NCI-H510A treated with DMSO at 0.1 percent for 48 hours (cell line): Measurements from ENCODE around the gene TANC1.

Source experiments
- DNase-seq: peaks from one replicate; lab custom pipeline; 2025; lab: John Stamatoyannopoulos, UW

The TANC1 gene

GRCh38 chr2:158962074-158962473, 6.4 kb upstream of the TANC1 start:
- no peak for DNase-seq

DNA sequence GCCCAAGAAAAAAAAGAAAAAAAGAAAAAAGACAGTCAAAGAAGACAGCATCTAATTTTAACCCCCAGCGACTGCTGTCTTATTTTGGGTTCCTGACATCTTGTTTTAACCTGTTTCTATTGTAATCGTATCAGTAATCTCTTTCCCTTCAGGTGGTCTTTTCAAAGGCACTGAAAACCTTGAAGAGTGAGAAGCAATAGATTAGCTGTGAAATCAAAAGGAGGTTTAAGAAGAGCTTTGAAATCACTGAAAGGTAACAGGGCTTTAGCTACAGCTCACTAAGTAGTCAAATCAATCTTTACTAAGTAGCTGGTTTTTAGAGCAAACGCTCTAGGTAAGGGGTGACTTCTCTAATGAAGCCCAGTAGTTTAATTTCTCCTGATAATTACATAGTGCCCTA, 5.4 kb upstream of the TANC1 start:
- DNase-seq = no peak

- no peak for DNase-seq
These were observed 3.3 kb upstream of the TANC1 start for GRCh38 chr2:158965107-158965506.

DNA sequence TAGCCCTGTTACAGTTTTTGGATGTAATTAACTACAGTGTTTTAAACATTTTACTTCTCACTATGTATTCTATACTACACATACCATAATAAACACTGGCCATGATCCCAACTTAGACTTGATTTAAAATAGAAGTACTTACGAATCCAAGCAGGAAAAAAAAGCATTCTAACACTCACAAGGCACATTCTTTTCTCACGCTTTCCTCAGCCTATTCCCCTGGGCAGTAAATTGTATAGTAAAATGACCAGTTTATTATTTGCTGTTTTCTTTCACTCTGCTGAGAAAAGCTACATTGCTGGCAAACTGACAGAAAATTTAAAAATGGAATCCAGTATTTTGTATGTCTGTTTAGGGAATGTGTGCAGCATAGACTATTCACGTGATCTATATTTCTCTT, 2.8 kb upstream of the TANC1 start:
- DNase-seq = no peak

GRCh38 chr2:158966312-158966711, 2.1 kb upstream of the TANC1 start:
- no peak for DNase-seq

DNA sequence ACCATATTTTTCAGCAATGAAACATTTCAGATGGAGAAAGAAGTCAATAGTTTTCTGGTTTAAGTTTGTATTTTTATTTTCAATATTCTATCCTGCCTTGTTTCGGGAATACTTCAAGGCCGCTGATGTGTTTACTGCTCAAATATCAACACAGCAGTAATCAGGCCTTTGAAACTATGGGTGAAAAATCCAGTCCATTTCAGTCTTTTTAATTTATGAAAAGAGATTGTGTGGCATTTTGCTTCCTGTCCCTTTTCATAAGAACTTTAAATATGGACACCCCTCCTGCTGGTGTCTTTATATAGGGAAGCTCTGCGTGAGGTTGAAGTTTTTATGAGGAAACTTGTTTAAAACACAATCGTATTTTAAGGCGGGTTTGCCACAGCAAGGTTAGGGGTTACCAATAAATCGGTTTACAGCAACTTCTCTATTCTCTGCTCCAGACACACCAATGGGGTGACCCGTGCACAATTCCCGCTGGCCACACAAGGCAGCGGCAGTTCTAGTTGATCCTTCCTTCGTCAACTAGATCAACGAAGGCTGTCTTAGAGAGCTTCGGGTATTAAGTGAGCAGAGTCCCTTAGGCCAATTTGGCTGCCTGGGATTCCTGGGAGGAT, 1.2 kb upstream of the TANC1 start:
- no peak for DNase-seq

DNA sequence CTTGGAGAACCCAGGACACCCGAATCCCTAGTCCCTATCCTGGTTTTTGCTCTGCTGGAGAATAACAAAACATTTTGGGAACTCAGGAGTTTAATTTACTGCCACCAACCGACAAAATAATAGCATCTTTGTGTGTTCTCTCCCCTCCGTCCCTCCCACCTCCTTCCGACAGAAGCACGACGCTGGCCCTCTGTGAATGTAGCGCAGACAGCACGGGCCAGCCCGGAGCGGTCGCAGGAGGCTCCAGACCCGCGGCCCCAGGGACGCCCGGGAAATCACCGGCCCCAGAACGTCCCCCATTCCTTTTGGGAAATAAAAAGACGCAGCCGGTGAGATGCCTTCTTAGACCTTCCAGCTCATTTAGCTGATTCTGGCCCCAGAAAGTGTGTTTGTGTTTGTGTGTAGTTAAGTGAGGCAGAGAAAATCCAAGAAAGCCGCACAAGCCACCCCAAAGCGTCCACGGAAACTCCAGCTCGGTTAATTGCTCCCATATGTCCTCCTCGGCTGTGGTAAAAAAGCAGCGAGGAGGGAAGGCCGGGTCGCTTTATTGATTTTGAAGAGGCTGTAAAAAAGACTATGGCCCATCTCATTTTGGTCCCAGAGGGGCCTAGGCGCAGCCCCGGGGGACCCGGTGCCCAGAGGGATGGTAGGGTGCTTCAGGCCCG, 577 bp upstream of the TANC1 start:
- DNase-seq = peak; percentile 30

DNA sequence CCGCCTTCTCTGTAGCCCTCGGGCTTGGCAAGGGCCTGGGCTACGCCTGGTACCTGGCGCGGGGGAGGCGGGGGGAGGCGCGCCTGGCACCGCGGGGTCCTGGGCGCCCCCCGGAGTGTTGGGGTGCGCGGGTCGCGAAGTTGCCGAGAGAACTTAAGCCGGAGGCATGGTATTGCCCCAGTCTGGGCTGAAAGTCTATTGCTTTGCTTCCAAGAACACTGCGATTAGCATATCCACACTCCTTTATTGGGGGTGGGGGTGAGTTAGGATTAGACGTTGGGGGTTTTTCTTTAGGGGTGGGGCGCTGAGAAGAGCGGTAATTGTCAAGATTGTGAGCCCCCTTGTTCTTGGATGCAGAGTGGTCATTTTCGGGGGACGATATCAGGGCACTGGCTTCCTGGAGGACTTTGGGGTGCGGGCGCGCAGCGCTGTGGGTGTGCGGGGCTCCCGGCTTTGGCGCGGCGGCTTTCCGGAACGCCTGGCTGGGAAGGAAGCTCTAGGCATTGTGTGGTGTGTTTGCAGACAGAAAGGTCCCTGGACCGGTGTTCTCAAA, 798 bp downstream of the TANC1 start:
- no peak for DNase-seq

- peak; percentile 24 for DNase-seq
These were observed 1.3 kb downstream of the TANC1 start for GRCh38 chr2:158969715-158970240.

DNA sequence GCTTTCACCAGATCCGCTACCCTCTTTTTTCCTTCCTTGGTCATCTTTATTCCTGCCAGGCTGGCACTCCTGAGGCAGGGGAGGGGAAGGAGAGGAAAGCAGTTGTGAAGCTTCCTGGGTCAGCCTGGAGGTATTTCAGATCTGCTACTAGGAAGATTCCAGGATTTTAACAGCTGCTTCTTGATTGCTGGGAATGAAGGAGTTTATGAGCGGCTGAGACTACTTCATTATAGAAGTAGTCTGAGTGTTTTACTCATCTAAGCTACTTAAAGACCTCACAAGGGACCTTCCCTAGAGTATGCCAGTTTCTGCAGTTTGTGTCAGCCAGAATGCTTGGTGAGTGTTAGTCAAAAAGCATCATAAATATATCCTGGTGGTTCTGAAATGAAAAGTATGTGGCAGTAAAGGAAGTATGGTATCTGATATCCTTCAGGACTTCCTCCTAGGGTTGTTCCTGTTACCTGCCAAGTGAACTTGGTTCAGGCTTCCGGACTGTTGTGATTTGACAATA, 1.9 kb downstream of the TANC1 start:
- no peak for DNase-seq

- DNase-seq = peak; percentile 83
These were observed 4.9 kb downstream of the TANC1 start for GRCh38 chr2:158973116-158973956.

- DNase-seq = no peak
These were observed 7.0 kb downstream of the TANC1 start for GRCh38 chr2:158975271-158975921.

- no peak for DNase-seq
These were observed 11.3 kb downstream of the TANC1 start for GRCh38 chr2:158979772-158980171.

GRCh38 chr2:158984604-158985135, 16.2 kb downstream of the TANC1 start:
- DNase-seq = peak; percentile 12

GRCh38 chr2:158988501-158988900, 20.1 kb downstream of the TANC1 start:
- DNase-seq = peak; percentile 5

DNA sequence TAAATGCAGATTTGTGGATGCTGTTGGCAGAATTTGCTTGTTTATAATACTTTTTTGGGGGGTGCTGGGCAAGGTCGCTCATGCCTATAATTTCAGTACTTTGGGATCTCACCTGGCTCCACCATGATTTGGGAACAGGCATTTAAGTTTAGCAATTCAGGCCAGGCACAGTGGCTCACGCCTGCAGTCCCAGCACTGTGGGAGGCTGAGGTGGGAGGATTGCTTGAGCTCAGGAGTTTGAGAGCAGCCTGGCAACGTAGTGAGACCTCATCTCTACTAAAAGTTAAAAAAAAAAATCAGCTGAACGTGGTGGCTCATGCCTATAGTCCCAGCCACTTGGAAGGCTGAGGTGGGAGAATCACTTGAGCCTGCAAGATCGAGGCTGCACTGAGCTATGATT, 20.7 kb downstream of the TANC1 start:
- DNase-seq = no peak

GRCh38 chr2:158990397-158991214, 22.2 kb downstream of the TANC1 start:
- DNase-seq = no peak

GRCh38 chr2:158993030-158993429, 24.6 kb downstream of the TANC1 start:
- DNase-seq = no peak

DNA sequence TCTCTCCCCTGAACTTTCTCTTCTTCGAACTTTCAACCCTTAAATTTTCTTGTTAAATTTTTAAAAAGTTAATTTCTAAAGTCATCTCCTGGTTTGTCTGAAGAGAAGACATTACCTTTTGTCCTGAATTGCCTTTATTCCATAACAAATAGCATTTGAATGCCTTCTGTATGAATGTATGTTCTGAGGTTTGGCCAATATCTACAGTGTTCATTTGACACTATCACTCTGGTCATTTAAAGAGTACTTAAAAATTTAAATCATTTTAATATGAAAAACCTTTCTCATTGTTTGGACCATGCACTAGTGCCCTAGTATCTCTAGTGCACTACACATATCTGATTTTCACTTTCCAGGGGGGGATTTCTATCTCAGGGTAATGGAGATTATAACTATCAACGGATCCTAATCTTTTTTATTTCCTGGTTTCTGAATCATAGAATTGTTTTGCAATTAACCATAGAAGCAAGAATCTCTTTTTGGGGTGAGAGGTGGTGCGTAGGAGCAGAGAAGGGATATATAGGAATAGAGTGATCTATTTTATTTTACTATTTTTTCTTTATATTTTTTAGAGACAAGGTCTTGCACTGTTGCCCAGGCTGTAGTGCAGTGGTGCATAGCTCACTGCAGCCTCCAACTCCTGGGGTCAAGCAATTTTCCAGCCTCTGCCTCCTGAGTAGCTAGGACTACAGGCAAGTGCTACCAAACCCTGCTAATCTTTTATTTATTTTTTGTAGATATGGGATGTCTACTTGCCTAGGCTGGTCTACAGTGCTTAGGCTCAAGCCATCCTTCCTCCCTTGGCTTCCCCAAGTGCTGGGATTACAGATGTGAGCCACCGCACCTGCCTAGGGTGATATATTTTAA, 25.5 kb downstream of the TANC1 start:
- DNase-seq = no peak
